HG03045 (cell line): ENCODE results near the gene NIPAL4.

ENCODE experiments used
- ATAC-seq: cut with Tn5 transposase; IDR thresholded peaks from one replicate; pipeline ENCODE4 v1.9.1; 2021; ENCODE audit warnings: mild to moderate bottlenecking, moderate library complexity; ENCODE audit not compliant: unreplicated experiment

Gene NIPAL4

DNA sequence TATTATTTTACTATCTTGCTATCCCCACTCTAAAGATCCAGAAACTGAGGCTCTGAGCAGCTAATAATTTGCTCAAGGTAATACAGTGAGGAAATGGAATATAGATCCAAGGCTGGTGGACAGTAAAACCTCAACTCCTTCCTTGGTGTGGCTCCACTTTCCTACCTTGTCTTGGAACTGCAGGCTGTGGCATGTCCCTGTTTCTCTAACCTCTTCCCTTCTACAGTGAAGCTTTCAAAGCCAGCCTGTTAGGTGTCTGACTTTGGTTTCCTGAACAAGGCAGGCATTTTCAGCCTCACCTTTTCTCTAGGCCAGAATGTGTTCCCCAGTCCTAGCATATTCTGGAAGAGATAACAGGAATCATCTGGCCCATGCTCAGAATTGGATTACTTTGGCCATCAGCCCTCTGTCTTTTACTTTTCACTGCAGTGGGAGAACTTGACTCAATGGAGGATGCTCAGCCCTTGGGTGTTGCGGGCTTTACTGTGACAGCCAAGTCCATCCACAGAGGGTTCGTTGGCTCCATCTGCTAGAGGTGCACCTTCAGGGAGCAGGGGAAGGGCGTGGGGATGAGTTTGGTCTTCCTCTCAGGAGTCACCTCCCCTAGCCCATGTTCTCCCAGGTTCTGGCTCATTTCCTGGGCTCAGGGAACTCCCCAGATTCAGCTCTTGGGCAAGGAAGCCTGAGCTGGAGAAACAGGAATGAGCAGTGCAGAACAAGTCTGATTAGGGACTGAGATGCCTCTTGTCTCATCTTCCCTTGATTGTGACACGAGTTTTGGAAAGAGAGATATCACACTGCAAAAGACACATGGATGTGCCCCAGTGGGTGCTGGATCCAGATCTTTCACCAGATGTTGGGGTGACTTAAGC is 1.1 kb downstream of the NIPAL4 start:
- no peak for ATAC-seq

- no peak for ATAC-seq
Measured at GRCh38 chr5:157463081-157463480, 3.1 kb downstream of the NIPAL4 start.

DNA sequence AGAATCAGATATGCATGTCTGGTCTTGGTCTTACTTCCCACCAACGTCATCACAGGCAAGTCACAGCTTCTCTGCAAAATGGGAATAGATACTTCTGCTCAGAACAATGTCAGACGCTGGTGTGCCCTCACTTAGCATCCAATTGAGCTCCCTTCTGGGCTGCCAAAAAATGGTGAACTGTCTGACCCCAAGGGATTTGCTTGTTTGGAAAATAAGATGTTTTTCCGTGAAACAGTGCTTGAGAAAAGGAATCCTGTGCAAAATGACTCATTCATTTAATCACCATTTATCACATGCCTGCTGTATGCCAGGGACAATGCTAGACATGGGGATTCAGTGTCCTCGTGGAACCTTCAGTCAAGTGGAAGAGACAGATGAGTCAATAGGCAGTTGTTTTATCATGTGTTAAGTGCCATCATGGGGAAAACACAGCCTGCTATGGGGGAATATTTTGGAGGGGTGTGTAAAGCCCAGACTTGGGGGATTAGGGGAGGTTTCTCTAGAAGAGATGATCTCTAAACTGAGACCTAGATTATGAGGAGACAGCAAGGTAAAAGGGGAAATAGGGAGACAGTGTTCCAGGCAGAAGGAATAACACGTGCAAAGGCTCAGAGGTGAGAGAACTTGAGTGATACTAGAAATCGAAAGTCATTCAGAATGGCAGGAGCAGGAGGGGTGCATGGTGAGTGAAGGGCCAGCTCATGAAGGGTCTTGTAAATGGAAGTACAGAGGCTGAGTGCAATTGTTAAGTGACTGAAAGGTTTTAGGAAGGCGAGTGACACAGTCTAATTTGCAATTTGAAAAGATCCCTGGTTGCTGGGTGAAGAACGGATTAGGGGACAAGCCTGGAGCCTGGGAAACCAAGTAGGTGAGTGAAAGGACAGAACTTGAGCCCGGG is 3.9 kb downstream of the NIPAL4 start:
- no peak for ATAC-seq

- ATAC-seq, result peak; percentile 93
Measured at GRCh38 chr5:157464519-157465171, 4.6 kb downstream of the NIPAL4 start.

DNA sequence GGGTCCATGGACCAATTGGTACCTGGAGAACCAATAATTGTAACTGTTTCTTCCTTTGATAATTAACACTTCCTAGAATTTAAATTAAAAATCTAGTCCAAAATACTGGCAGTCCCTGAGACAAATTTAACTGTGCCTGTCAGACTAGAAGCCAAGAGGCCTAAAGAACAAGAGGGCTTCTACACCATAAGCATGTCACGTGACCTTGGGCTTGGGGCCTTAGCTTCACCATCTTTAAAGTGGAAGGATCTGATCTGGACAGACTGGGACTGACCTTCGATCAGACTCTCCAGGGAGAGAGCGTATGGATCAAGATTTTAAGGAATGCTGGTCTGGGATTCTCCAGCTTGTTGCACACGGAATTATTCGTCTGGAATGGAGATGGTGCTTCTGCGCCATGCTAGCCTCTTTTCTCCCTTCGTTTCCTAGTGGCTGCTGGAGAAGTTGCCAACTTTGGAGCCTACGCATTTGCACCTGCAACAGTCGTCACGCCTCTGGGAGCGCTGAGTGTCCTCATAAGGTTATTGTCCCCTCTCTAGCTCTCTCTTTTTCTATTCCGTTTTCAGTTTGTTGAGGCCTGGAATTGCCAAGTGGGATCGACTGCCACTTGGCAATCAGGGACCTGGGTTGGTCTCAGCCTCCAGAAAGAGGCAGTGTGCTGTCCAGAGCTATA is 8.4 kb downstream of the NIPAL4 start:
- no peak for ATAC-seq

GRCh38 chr5:157469073-157469472 is 9.1 kb downstream of the NIPAL4 start:
- ATAC-seq, result no peak

DNA sequence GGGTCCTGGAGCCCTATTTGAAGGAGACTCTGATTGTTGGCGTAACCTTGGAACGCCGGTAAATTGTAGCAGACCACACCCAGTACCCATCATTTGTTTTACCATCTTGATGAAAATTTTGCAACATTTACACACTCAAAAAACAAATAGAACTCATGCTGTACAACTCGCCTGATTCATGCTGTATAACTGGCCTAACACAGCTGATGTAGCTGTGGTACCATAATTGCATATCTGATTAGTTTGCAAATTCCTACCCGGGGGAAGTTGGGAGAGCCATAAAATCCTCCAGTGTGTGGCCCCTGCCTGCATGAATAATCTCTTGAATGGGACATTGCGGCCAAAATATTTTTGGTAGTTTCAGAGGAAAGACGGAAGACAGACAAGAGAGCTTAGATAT is 9.7 kb downstream of the NIPAL4 start:
- no peak for ATAC-seq

DNA sequence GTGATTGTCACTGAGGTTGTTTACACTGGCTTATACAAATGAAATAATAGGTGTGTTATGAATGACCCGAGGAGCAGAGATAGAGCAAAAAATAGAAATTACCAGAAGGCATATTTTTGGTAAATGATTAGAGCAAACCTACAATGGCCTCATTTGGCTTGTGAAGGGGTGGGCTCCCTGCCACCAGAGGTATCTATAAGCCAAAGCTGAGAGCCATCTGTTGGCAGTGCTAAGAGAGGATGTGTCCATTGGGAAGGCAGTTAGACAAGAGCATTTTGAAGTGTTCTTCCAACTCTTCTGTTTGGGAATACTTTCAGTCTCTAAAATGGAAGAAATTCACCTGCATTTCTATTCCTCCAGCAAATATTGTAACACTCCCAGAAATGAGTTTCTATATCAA is 10.6 kb downstream of the NIPAL4 start:
- no peak for ATAC-seq

GRCh38 chr5:157471709-157472108 is 11.7 kb downstream of the NIPAL4 start:
- ATAC-seq, result no peak

DNA sequence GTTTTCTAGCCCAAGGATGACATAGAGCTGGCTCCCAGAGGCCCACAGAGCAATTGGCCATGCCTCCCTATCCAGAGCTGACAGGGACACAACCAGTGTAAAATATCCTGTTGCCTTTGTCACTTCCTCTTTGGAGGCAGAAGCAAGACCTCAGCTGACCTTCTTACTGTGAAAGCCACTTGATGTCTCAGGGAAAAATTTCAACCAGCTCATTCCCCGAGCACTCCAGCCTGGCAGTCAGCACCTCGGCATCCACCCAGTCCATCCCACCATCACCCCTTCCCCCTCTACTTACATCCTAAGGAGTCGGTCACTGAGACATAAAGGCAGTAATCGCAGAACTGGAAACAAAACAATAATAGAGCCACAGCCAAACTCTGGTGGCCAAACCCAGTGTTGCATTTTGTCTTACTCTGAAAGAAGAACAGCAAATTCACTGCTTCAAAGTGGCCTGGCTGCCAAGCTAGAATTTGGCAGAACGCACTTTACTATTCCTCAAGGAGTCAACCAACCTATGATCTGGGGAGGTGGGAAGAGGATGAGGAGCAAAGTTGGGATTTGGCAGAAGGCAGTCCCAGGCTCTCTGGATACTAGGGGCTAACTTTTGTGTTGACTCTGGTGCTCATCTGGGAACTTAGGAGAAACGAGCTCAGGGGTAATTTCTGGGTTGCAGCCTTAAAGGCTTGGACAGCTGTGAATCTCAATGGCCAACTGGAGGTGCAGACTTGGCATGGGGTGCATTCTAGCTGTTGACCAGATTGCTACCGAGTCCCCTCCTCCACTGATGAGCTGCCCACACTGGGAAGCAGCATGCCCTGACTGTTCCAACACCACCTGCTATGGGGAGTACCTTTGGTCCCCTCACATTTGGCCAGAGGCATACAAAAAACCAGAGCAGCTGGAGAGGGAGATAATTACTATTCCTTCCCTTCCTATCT is 13.6 kb downstream of the NIPAL4 start:
- no peak for ATAC-seq

DNA sequence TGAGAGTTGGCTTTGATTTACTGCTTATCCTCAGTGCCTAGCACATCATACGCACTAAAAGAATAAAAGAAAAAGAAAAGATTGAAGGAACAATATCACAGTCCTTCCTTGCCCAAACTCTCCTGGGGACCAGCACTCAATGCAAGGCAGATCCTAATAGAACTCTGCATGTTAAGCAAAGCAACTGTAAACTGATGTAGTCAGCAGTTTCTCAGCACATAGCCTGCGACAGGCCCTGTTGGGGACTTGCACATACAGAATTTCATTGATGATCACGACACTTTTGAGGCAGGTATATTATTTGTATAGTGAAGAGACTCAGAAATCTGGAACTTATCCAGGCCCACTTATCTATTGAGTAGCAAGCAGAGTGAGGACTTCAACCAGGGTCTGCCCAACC is 15.4 kb downstream of the NIPAL4 start:
- no peak for ATAC-seq

DNA sequence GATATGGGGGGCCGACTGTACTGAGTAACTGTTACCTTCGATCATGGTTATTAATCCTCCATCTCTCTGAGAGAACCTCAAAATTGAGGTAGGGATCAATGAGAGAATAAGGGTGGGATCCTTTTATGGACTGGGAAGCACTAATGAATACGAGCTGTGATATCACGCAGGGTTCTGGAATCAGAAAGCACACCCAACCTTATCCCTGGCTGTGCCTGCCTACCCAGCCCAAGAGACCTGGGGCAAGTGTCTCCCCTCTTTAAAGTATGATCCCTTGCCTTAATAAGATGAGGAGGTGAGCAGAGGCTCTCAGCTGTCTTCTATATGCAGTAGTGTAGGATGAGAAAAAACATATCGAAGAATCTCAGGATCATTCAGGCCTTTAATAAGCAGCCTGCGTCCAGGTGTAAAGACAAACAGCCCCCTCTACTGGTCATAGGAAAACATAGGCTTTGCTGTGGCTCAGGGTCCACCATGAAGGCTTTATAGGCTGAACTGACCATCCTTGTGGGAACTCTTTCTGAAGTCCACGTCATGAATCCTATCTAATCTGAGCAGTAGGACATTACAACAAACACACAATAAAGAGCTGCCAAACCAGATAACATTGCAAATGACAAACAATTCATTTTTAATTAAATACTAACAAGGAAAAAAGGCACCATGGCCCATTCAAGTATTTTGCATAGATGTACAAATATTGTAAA is 16.8 kb downstream of the NIPAL4 start:
- no peak for ATAC-seq

- no peak for ATAC-seq
Measured at GRCh38 chr5:157477814-157478494, 17.9 kb downstream of the NIPAL4 start.

DNA sequence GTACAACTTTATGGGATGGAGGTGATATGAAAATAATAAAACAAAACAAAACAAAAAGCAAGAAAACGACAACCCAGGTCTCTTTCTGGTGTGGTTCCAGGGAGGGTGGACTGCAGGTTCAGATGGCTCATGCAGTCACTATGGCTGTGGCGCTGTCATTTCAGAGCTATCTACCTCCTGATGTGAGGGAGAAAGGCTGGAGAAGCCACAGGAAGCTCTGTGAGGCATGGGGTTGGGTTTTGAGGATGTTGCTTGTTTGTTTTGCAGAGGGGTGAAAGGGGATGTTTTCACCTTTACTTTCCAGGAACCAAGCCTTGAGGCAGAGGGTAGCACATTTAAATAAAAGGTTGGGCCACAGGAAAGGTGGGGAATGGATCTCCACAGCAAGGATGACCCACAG is 18.7 kb downstream of the NIPAL4 start:
- ATAC-seq, result no peak

GRCh38 chr5:157479166-157479565 is 19.2 kb downstream of the NIPAL4 start:
- no peak for ATAC-seq

- no peak for ATAC-seq
Measured at GRCh38 chr5:157479612-157480510, 19.8 kb downstream of the NIPAL4 start.

DNA sequence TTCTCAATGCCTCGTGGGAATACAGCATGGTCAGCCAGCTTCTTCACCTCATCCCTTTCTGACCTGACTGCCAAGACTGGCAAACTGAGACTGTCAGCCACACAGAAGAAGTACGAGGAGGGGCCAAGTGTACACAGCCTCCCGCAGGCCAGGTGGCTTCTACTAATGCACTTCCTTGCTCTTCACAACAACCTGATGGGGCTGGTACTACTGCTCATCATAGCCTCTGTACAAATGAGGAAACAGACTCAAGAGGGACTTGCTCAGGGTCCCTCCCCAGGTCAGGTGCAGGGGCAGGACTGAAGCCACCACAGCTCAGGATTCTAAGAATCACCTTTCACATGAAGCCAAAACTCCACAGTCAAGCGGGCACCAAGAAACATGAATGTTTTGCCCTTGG is 21.3 kb downstream of the NIPAL4 start:
- ATAC-seq, result no peak

DNA sequence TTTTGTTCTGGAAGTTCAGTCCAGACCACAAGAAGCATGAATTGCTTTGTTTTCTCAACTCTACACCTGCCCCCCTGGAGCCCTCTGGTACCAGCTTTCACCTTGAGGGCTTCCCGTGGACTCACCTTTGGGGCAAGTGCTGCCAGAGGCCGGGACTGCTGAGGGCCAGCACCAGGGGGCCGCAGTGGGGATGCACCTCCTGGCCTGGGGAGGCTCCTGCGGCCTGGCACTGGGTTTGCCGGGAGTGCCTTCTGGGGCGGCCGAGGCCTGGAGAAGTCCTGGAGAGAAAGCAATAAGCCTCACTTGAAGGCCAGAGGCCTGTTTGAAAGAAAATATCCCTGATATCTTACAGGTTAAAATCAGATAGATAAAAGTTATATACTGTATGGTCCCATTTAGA is 21.7 kb downstream of the NIPAL4 start:
- ATAC-seq, result no peak
